ENCODE results near the gene MYH9.

DNA sequence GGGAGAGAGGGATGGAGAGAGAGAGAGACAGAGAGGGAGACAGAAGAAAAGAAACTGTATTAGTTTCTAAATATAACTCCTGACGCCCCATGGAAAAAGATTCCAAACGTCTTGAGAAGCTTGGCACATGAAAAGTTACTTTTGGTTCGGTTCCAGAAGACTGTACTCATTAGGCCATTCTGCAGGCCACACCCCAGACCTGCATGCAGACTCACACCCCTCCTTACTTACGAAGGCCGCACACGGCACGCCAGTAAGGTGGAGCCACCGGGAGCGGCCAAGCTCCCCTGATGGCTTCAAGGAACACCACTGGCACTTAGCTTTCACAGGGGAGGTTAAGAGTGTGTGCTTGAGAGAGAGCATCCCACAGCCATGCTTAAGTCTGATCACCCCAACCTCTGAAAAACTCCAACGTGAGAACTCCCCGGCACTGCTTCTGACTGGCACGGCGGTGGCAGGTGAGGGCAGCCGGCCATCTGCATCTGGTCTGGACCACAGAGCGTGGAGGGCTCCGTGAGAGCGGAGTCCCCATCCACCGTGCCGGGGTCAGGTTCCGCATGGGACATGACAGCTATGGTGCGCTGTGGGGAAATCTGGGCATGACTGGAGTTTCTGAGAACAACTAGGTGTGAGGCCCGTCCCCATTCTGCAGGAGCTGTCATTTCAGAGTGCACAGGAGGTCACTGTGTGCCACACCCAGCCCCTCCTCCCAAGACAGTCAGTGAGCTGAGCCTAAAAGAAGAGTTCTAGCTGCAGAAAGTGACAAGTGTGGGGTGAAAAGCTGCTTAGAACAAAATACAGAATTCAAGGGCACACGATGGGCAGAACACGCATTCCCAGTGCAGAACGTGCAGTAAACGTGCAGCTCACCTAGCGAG is 62.4 kb downstream of the MYH9 start:
- TF ChIP-seq, protein P1, sequence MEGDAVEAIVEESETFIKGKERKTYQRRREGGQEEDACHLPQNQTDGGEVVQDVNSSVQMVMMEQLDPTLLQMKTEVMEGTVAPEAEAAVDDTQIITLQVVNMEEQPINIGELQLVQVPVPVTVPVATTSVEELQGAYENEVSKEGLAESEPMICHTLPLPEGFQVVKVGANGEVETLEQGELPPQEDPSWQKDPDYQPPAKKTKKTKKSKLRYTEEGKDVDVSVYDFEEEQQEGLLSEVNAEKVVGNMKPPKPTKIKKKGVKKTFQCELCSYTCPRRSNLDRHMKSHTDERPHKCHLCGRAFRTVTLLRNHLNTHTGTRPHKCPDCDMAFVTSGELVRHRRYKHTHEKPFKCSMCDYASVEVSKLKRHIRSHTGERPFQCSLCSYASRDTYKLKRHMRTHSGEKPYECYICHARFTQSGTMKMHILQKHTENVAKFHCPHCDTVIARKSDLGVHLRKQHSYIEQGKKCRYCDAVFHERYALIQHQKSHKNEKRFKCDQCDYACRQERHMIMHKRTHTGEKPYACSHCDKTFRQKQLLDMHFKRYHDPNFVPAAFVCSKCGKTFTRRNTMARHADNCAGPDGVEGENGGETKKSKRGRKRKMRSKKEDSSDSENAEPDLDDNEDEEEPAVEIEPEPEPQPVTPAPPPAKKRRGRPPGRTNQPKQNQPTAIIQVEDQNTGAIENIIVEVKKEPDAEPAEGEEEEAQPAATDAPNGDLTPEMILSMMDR (IDR thresholded peaks at IDR 0.05; ENCODE audit: low read depth, low read length, missing input control), result no peak
- TF ChIP-seq TAF1 (conservative IDR thresholded peaks at IDR 0.05) (no peak), GABPA (IDR thresholded peaks at IDR 0.05 in 1 of 2, conservative IDR thresholded peaks at IDR 0.05 in 1 of 2) (no peak), FOXA2 (IDR thresholded peaks at IDR 0.05) (no peak)
- TF ChIP-seq, protein P2, sequence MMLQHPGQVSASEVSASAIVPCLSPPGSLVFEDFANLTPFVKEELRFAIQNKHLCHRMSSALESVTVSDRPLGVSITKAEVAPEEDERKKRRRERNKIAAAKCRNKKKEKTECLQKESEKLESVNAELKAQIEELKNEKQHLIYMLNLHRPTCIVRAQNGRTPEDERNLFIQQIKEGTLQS (IDR thresholded peaks at IDR 0.05), result no peak
